K562 (cell line): ENCODE results near the gene CASKIN2. TPM values are rescaled to one million over a fixed set of nuclear protein-coding genes. Genes with fewer than 3 reads are reported as not detected.

Experiments used
- ATAC-seq: fragments of 200-7000 bp; cut with Tn5 transposase; 3 replicates; pipeline ENCODE4 v1.9.1; 2020; ENCODE audit warnings: moderate library complexity
- BruUV-seq: library from RNA; stranded (reverse); fragments of 400-500 nt; replicated peaks from 2 replicates; lab custom pipeline; 2021; lab: Mats Ljungman, UMichigan
- CTCF ChIA-PET: fragments of 300-600 bp; formaldehyde crosslinking; extraction: SDS; loops from one replicate; lab custom pipeline; 2021; ENCODE audit warnings: low intra/inter-chr PET ratio; lab: Yijun Ruan, JAX
- POLR2A ChIA-PET: fragments of 300-600, 350-650 bp; sonication (Branson Sonifier 250); formaldehyde crosslinking; extraction: SDS; loops from one replicate; lab custom pipeline; 2021; ENCODE audit warnings: antibody characterized with exemption, inconsistent platforms; lab: Yijun Ruan, JAX
- DNase-seq, 4 experiments: peaks; one replicate each; pipeline versions ENCODE4 v3.0.0 to v3.0.0-alpha.2; 2011 to 2018; ENCODE audit warnings: low spot score in 3 of 4, mixed read lengths in 3 of 4; ENCODE audit errors: extremely low read depth in 1 of 4
- FAIRE-seq: peaks from 2 replicates; lab custom pipeline; 2011; peaks lifted over from hg19 to GRCh38; lab: Jason Lieb, UNC
- H2AFZ ChIP-seq: 2 replicates; pipeline ENCODE4 v1.6.0; 2011; ENCODE audit warnings: low read depth, low read length, control low read depth, inconsistent platforms
- H3K27ac ChIP-seq: fragments of 200-600 bp; 3 replicates; pipeline ENCODE4 v1.8.0; 2011; ENCODE audit warnings: low read depth, mild to moderate bottlenecking, control low read depth, inconsistent platforms, low read length, moderate library complexity, mixed read lengths; ENCODE audit errors: extremely low read depth
- H3K27me3 ChIP-seq, 2 experiments: fragments of 300-600 bp in 1 of 2; 2 replicates in 1 of 2; 3 replicates in 1 of 2; pipeline versions ENCODE4 v1.6.0 to v1.8.0; 2011; ENCODE audit warnings: inconsistent platforms in 2 of 2, low read length in 2 of 2, mild to moderate bottlenecking in 1 of 2, mixed read lengths in 1 of 2, moderate library complexity in 1 of 2; ENCODE audit not compliant: control insufficient read depth in 2 of 2, insufficient read depth in 2 of 2
- H3K36me3 ChIP-seq: fragments of 300-600 bp; 3 replicates; pipeline ENCODE4 v1.8.0; 2011; ENCODE audit warnings: mild to moderate bottlenecking, low read length, inconsistent platforms; ENCODE audit not compliant: control insufficient read depth, insufficient read depth
- H3K4me1 ChIP-seq, 2 experiments: fragments of 200-600 bp in 1 of 2; replicated peaks in 1 of 2; 2 replicates in 1 of 2; 3 replicates in 1 of 2; pipeline versions ENCODE4 v1.5.1 to v1.8.0; 2011; ENCODE audit warnings: inconsistent platforms in 2 of 2, low read length in 2 of 2, mild to moderate bottlenecking in 1 of 2, mixed read lengths in 1 of 2, moderate library complexity in 1 of 2; ENCODE audit not compliant: control insufficient read depth in 2 of 2, insufficient read depth in 2 of 2
- H3K4me2 ChIP-seq: 2 replicates; pipeline ENCODE4 v1.6.1; 2011; ENCODE audit warnings: low read length, control low read depth, inconsistent platforms, mixed read lengths; ENCODE audit not compliant: insufficient read depth
- H3K4me3 ChIP-seq: fragments of 200-600 bp; sonication (generic), shearing (Covaris generic); 2 replicates; pipeline ENCODE4 v1.5.1; 2016; ENCODE audit warnings: control low read depth, inconsistent platforms
- H3K79me2 ChIP-seq: fragments of 200-600 bp; 3 replicates; pipeline ENCODE4 v1.8.0; 2011; ENCODE audit warnings: low read length, inconsistent platforms; ENCODE audit not compliant: control insufficient read depth, insufficient read depth
- H3K9ac ChIP-seq, 2 experiments: 2 replicates each; pipeline versions ENCODE4 v1.6.0 to v1.6.1; 2011; ENCODE audit warnings: low read depth in 2 of 2, low read length in 2 of 2, control low read depth in 1 of 2, inconsistent platforms in 1 of 2, mild to moderate bottlenecking in 1 of 2, mixed read lengths in 1 of 2; ENCODE audit not compliant: insufficient read depth in 1 of 2
- H3K9me1 ChIP-seq: one replicate; pipeline ENCODE4 v1.6.0; 2011; ENCODE audit warnings: inconsistent platforms, mild to moderate bottlenecking, low read length, moderate library complexity; ENCODE audit not compliant: control insufficient read depth, insufficient read depth
- H3K9me3 ChIP-seq: replicated peaks from 2 replicates; pipeline ENCODE4 v1.5.1; 2011; ENCODE audit warnings: low read depth, low read length, inconsistent platforms; ENCODE audit not compliant: control insufficient read depth, insufficient read depth
- H4K20me1 ChIP-seq: replicated peaks from 2 replicates; pipeline ENCODE4 v1.6.1; 2011; ENCODE audit warnings: low read length, inconsistent platforms, mixed read lengths; ENCODE audit not compliant: control insufficient read depth, insufficient read depth
- DNMT1 ChIP-seq: fragments of 450-650 bp; IDR thresholded peaks from 2 replicates; pipeline ENCODE4 v1.6.1; 2016; ENCODE audit warnings: antibody characterized with exemption, mild to moderate bottlenecking
- E2F4 ChIP-seq: sonication (generic); formaldehyde crosslinking; IDR thresholded peaks from 2 replicates; pipeline ENCODE4 v1.8.0; 2022; ENCODE audit warnings: mild to moderate bottlenecking, low read depth, missing genetic modification reagents
- FOXA3 ChIP-seq, 2 experiments: fragments of 450-650 bp in 1 of 2; sonication (generic) in 1 of 2; formaldehyde crosslinking; IDR thresholded peaks in 1 of 2; conservative IDR thresholded peaks in 1 of 2; 2 replicates each; pipeline versions ENCODE4 v1.4.0 to v1.8.0; 2020 to 2022; ENCODE audit warnings: mild to moderate bottlenecking in 2 of 2, missing genetic modification reagents in 1 of 2
- HMG20B ChIP-seq: fragments of 250-450 bp; sonication (Bioruptor Pico); IDR thresholded peaks from 2 replicates; pipeline ENCODE4 v1.5.0; 2021; ENCODE audit warnings: mild to moderate bottlenecking
- NFXL1 ChIP-seq: fragments of 450-650 bp; formaldehyde crosslinking; IDR thresholded peaks from 2 replicates; pipeline ENCODE4 v1.4.0; 2021; ENCODE audit warnings: mild to moderate bottlenecking
- PHF8 ChIP-seq: fragments of 200-600 bp; sonication (generic); IDR thresholded peaks from 2 replicates; pipeline ENCODE4 v1.6.1; 2012; ENCODE audit warnings: mixed run types, mild to moderate bottlenecking, inconsistent platforms, low read length, moderate library complexity, borderline replicate concordance
- POLR2AphosphoS2 ChIP-seq: IDR thresholded peaks from 2 replicates; pipeline ENCODE4 v1.6.1; 2012; ENCODE audit warnings: low read length, improper control_type of control experiment
- POU5F1 ChIP-seq: fragments of 150-350 bp; IDR thresholded peaks from 2 replicates; pipeline ENCODE4 v1.6.1; 2014; ENCODE audit warnings: borderline replicate concordance, low read length, low read depth, mild to moderate bottlenecking; ENCODE audit not compliant: partially characterized antibody
- SUPT5H ChIP-seq: fragments of 450-650 bp; IDR thresholded peaks from 2 replicates; pipeline ENCODE4 v1.6.1; 2016
- TOE1 ChIP-seq, 2 experiments: fragments of 450-650 bp in 1 of 2; sonication (generic) in 1 of 2; formaldehyde crosslinking in 1 of 2; IDR thresholded peaks; 2 replicates each; pipeline versions ENCODE4 v1.7.1 to v1.8.0; 2016 to 2022; ENCODE audit warnings: borderline replicate concordance in 2 of 2, mild to moderate bottlenecking in 2 of 2, antibody characterized with exemption in 1 of 2, inconsistent platforms in 1 of 2, low read depth in 1 of 2, missing genetic modification reagents in 1 of 2, moderate library complexity in 1 of 2
- ZNF253 ChIP-seq: fragments of 250-450 bp; sonication (Bioruptor Pico); conservative IDR thresholded peaks from 2 replicates; pipeline ENCODE4 v1.6.1; 2021; ENCODE audit warnings: mild to moderate bottlenecking
- ZNF282 ChIP-seq: sonication (generic); formaldehyde crosslinking; IDR thresholded peaks from 2 replicates; pipeline ENCODE4 v1.8.1; 2023; ENCODE audit warnings: missing genetic modification reagents
- ZNF699 ChIP-seq: fragments of 250-450 bp; sonication (Bioruptor Pico); IDR thresholded peaks from 2 replicates; pipeline ENCODE4 v1.8.0; 2021; ENCODE audit warnings: mild to moderate bottlenecking, moderate library complexity; ENCODE audit not compliant: insufficient replicate concordance
- ZNF766 ChIP-seq: fragments of 200-800 bp; sonication (Bioruptor generic); conservative IDR thresholded peaks from 2 replicates; pipeline ENCODE4 v1.6.1; 2016; ENCODE audit warnings: missing genetic modification characterization, missing compliant biosample characterization
- ZNF780A ChIP-seq: fragments of 250-450 bp; sonication (Bioruptor Pico); IDR thresholded peaks from 2 replicates; pipeline ENCODE4 v1.5.0; 2021; ENCODE audit warnings: mild to moderate bottlenecking
- WGBS: fragments of 100-300 bp; shearing (Covaris generic); methylation state at CpG from one replicate; pipeline ENCODE4 v1.1.6; 2016; ENCODE audit warnings: low coverage, mixed read lengths; ENCODE audit not compliant: insufficient coverage; ENCODE audit errors: missing lambda C conversion rate; 5-methylcytosine and 5-hydroxymethylcytosine counted together
- in situ Hi-C: fragments of 300-500 bp; cut with MboI; formaldehyde crosslinking; loops from 4 replicates; pipeline ENCODE4 v1.15.0; 2018; ENCODE audit warnings: inconsistent platforms, mixed read lengths
- intact Hi-C: fragments of 100-400 bp; cut with micrococcal nuclease; formaldehyde crosslinking; loops from 2 replicates; pipeline ENCODE4 v1.14.2; 2022
- polyA plus RNA-seq, 8 experiments: library from polyadenylated mRNA; depleted of rRNA in 4 of 8; stranded (reverse) in 5 of 8; unstranded in 3 of 8; fragments of >200 nt; fragmentation: Nextera tagmentation in 2 of 8; fragmentation: Illumina TruSeq in 1 of 8; extraction: Ambion mirVana in 2 of 8; extraction: Trizol in 1 of 8; gene quantifications; 2 replicates each; pipeline versions ENCODE4 v1.2.1 to v1.2.3, GENCODE V29; 2011 to 2014; ENCODE audit warnings: inconsistent platforms in 1 of 8, missing spikeins in 1 of 8
- total RNA-seq, 7 experiments: library from RNA; depleted of rRNA in 6 of 7; stranded (reverse); fragments of >200 nt in 6 of 7; fragmentation: Illumina TruSeq in 2 of 7; extraction: Trizol in 2 of 7; gene quantifications; 2 replicates each; pipeline versions ENCODE4 v1.2.1 to v1.2.3, GENCODE V29; 2011 to 2021; ENCODE audit warnings: low replicate concordance in 1 of 7
- TF ChIP-seq, protein P1 (sequence below): sonication (generic); formaldehyde crosslinking; IDR thresholded peaks from 2 replicates; pipeline ENCODE4 v1.8.1; 2023; ENCODE audit warnings: mild to moderate bottlenecking, missing genetic modification reagents, moderate library complexity

The CASKIN2 gene
- total and polyA plus RNA-seq, 9 of the 15 experiments (the other 6 are each of a cell fraction or from before 2014, with no cell fraction given), result 0.01 to 12.2 (median 2.1) TPM

DNA sequence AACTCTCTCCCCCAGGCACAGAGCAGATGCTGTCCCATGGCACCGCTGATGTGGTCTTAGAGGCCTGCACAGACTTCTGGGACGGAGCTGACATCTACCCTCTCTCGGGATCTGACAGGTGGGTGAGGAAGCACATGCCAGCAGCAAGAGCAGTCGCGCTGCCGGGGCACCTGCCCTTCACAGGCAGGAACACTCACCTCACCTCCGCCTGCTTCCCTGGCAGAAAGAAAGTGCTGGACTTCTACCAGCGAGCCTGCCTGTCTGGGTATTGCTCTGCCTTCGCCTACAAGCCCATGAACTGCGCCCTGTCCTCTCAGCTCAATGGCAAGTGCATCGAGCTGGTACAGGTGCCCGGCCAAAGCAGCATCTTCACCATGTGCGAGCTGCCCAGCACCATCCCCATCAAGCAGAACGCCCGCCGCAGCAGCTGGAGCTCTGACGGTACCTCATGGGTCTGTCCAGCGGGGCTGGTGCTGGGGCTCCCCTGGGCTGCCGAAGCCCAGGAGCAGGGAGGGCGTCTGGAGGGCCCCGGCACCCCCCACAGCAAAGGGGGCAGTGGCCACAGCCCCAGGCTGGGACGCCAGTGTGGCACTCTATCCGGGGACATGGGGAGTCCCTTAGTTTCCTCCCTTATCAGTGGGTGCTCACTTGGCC, 21.7 kb downstream of the CASKIN2 start:
- ChIA-PET POLR2A (interaction anchor here (0.7 to 1.5 kb wide), 2 partner anchors 9 to 11 kb away, joined by 4 to 7 read pairs; no protein-coding TSS in a partner anchor), CTCF (no interaction called here)
- H3K27ac ChIP-seq, result no peak overlapping the region
- 82% methylated on average over 23 of the region's 23 CpGs for WGBS
- intact Hi-C loops (no loop called here), in situ Hi-C loops (no loop called here)
- H3K4me2 ChIP-seq, result no peak overlapping the region
- no peak overlapping the region for H3K4me3 ChIP-seq
- no peaks in the 10 kb centered on the region for H3K27me3 ChIP-seq
- no peak overlapping the region; a peak in 1 of 4 replicates for H3K9ac ChIP-seq
- FAIRE-seq, result no peak
- no peak for ATAC-seq
- TF ChIP-seq, protein P1, sequence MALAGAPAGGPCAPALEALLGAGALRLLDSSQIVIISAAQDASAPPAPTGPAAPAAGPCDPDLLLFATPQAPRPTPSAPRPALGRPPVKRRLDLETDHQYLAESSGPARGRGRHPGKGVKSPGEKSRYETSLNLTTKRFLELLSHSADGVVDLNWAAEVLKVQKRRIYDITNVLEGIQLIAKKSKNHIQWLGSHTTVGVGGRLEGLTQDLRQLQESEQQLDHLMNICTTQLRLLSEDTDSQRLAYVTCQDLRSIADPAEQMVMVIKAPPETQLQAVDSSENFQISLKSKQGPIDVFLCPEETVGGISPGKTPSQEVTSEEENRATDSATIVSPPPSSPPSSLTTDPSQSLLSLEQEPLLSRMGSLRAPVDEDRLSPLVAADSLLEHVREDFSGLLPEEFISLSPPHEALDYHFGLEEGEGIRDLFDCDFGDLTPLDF (CRISPR knock-in tag), result no peak
- no peak for TF ChIP-seq DNMT1
- TF ChIP-seq FOXA3 (CRISPR knock-in tag; conservative IDR thresholded peaks at IDR 0.05 in 1 of 2, IDR thresholded peaks at IDR 0.05 in 1 of 2), result no peak
- no peak for TF ChIP-seq PHF8
- TF ChIP-seq POLR2AphosphoS2, result no peak
- TF ChIP-seq NFXL1 (CRISPR knock-in tag), result no peak
- TF ChIP-seq ZNF253, result no peak
- no peak for TF ChIP-seq HMG20B (CRISPR knock-in tag)
- TF ChIP-seq ZNF780A (CRISPR knock-in tag), result no peak
- no peak for TF ChIP-seq ZNF282
- no peak for TF ChIP-seq SUPT5H
- TF ChIP-seq E2F4 (CRISPR knock-in tag), result no peak
- TF ChIP-seq POU5F1, result no peak
- TF ChIP-seq ZNF699 (CRISPR knock-in tag), result no peak
- TF ChIP-seq ZNF766 (CRISPR knock-in tag), result no peak
- TF ChIP-seq TOE1 (IDR thresholded peaks at IDR 0.05; ENCODE audit: borderline replicate concordance), result no peak
- no peak for TF ChIP-seq TOE1 (CRISPR knock-in tag; IDR thresholded peaks at IDR 0.05; ENCODE audit: borderline replicate concordance, low read depth)
- H3K36me3 ChIP-seq, result peaks cover 44% of the 10 kb centered on the region; the same call in 2 of the 3 replicates
- no peaks in the 10 kb centered on the region for H3K9me3 ChIP-seq
- peaks cover 3% of the 10 kb centered on the region for H3K9me1 ChIP-seq
- 0 out of 2 replicates have a peak, but pooled peaks cover 3% of the 10 kb centered on the region for H4K20me1 ChIP-seq
- no TSS peak for BruUV-seq
- H3K4me1 ChIP-seq, result peaks cover 0 to 26% of the 10 kb centered on the region in 2 experiments; a peak in 2 of 5 replicates
- no peak overlapping the region for H2AFZ ChIP-seq
- DNase-seq, result no peak
- no peaks in the 10 kb centered on the region for H3K79me2 ChIP-seq
